ENCODE results near the gene GALK2. TPM values are rescaled to one million over a fixed set of nuclear protein-coding genes. Genes with fewer than 3 reads are reported as not detected.

Gene GALK2
- total and polyA plus RNA-seq, 2 of the 8 experiments (the other 6 are each of a cell fraction or from before 2014, with no cell fraction given), result 8.7 to 16.1 TPM

- TF ChIP-seq, protein P1, sequence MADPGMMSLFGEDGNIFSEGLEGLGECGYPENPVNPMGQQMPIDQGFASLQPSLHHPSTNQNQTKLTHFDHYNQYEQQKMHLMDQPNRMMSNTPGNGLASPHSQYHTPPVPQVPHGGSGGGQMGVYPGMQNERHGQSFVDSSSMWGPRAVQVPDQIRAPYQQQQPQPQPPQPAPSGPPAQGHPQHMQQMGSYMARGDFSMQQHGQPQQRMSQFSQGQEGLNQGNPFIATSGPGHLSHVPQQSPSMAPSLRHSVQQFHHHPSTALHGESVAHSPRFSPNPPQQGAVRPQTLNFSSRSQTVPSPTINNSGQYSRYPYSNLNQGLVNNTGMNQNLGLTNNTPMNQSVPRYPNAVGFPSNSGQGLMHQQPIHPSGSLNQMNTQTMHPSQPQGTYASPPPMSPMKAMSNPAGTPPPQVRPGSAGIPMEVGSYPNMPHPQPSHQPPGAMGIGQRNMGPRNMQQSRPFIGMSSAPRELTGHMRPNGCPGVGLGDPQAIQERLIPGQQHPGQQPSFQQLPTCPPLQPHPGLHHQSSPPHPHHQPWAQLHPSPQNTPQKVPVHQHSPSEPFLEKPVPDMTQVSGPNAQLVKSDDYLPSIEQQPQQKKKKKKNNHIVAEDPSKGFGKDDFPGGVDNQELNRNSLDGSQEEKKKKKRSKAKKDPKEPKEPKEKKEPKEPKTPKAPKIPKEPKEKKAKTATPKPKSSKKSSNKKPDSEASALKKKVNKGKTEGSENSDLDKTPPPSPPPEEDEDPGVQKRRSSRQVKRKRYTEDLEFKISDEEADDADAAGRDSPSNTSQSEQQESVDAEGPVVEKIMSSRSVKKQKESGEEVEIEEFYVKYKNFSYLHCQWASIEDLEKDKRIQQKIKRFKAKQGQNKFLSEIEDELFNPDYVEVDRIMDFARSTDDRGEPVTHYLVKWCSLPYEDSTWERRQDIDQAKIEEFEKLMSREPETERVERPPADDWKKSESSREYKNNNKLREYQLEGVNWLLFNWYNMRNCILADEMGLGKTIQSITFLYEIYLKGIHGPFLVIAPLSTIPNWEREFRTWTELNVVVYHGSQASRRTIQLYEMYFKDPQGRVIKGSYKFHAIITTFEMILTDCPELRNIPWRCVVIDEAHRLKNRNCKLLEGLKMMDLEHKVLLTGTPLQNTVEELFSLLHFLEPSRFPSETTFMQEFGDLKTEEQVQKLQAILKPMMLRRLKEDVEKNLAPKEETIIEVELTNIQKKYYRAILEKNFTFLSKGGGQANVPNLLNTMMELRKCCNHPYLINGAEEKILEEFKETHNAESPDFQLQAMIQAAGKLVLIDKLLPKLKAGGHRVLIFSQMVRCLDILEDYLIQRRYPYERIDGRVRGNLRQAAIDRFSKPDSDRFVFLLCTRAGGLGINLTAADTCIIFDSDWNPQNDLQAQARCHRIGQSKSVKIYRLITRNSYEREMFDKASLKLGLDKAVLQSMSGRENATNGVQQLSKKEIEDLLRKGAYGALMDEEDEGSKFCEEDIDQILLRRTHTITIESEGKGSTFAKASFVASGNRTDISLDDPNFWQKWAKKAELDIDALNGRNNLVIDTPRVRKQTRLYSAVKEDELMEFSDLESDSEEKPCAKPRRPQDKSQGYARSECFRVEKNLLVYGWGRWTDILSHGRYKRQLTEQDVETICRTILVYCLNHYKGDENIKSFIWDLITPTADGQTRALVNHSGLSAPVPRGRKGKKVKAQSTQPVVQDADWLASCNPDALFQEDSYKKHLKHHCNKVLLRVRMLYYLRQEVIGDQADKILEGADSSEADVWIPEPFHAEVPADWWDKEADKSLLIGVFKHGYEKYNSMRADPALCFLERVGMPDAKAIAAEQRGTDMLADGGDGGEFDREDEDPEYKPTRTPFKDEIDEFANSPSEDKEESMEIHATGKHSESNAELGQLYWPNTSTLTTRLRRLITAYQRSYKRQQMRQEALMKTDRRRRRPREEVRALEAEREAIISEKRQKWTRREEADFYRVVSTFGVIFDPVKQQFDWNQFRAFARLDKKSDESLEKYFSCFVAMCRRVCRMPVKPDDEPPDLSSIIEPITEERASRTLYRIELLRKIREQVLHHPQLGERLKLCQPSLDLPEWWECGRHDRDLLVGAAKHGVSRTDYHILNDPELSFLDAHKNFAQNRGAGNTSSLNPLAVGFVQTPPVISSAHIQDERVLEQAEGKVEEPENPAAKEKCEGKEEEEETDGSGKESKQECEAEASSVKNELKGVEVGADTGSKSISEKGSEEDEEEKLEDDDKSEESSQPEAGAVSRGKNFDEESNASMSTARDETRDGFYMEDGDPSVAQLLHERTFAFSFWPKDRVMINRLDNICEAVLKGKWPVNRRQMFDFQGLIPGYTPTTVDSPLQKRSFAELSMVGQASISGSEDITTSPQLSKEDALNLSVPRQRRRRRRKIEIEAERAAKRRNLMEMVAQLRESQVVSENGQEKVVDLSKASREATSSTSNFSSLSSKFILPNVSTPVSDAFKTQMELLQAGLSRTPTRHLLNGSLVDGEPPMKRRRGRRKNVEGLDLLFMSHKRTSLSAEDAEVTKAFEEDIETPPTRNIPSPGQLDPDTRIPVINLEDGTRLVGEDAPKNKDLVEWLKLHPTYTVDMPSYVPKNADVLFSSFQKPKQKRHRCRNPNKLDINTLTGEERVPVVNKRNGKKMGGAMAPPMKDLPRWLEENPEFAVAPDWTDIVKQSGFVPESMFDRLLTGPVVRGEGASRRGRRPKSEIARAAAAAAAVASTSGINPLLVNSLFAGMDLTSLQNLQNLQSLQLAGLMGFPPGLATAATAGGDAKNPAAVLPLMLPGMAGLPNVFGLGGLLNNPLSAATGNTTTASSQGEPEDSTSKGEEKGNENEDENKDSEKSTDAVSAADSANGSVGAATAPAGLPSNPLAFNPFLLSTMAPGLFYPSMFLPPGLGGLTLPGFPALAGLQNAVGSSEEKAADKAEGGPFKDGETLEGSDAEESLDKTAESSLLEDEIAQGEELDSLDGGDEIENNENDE (IDR thresholded peaks at IDR 0.05; ENCODE audit: insufficient replicate concordance, low read length), result no peak
- TF ChIP-seq TCF12 (IDR thresholded peaks at IDR 0.05; ENCODE audit: low read depth, low read length), result no peak
- TF ChIP-seq KDM5A (IDR thresholded peaks at IDR 0.05; ENCODE audit: low read length), result no peak
- TF ChIP-seq ATF2 (IDR thresholded peaks at IDR 0.05; ENCODE audit: low read length), result no peak
- TF ChIP-seq JUND (IDR thresholded peaks at IDR 0.05; ENCODE audit: low read length), result no peak
- TF ChIP-seq TAF1 (IDR thresholded peaks at IDR 0.05; ENCODE audit: low read depth, low read length), result no peak
- TF ChIP-seq SIN3A (conservative IDR thresholded peaks at IDR 0.05 in 1 of 2, IDR thresholded peaks at IDR 0.05 in 1 of 2; ENCODE audit: low read depth in 1 of 2, low read length in 2 of 2), result no peak
- no peak for TF ChIP-seq SAP30 (IDR thresholded peaks at IDR 0.05; ENCODE audit: insufficient read depth, insufficient replicate concordance, low read length)
Observed at GRCh38 chr15:49296258-49296657, 126.2 kb downstream of the GALK2 start (continued).

Data from H1 (cell line).